Activated CD4-positive, alpha-beta T cell treated with anti-CD3 and anti-CD28 coated beads for 1 hour (primary cell): Measurements from ENCODE around the gene NUDT17.
A peak's percentile ranks its signal among the peaks of the same experiment; 100 is the strongest.

ENCODE experiments used
- DNase-seq: peaks from one replicate; pipeline ENCODE4 v3.0.0-alpha.2; 2020

The NUDT17 gene

DNA sequence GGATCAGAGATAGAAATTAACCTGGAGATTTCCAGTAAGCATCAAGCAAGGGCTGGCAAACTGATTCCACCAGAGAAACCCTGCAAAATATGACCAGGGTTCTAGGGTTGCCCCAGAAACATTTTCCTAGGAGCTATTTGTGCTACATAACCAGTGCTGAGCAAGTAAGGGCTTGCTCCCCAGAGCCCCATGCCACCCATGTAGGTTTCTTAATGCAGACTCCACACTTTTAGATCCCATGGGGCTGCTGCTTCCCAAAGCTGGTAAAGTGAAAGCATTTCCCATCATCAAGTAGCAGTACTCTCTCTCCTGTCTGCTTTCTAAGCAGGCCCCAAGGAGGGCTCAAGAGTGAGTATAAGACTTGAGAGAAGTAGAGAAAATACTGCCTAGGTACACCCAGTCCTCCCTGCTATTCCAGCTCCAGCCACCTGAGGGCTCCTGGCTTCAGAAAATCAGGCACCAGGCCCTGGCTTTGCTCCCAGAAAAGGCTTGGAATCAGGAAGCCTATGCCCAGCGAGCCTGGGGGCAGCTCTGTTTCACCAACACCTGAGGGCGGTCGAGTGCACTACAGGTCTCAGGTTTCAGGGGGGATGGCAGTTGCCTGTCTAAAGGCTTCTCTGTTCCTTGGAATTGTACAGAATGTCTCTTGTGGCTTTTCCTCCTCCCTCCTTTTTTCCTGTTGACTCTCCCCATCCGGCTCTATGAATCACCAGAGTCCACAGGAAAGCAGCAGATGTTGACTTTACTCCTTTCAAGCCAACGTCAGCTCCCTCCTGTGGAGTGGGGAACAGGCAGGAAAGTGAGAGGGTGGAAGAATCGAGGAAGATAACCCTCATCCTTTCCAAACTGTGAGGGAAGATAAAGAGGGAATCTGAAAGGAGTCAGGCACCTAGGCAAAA is 46.4 kb downstream of the NUDT17 start:
- DNase-seq: peak; percentile 26

DNA sequence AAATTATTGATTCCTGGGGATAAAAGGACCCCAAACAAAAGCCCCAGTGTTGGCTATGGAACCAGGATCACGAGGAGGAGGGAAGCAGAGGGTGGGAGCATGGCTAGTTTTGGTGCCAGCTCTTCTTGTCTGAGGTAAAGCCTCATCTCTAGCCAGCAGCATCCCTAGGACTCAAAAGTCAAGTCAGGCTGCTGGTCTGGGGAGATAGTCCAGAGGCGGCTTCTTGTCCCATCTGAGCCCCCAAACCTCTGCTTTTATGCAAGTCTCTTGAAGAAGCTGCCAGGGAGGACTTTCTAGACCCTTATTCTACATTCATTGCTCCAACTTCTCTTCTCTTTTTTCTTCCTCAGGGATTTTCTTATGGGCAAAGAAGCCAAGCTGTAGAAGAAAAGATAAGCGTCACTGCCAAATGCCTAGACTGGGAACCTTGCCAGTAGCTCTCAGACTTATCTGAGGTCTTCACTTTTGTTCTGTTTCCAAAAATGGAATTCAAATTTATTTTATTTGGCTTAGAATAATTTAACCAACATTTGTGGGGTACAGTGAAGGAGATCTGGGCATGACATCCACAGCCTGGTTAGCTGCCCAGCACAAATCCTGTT is 47.2 kb downstream of the NUDT17 start:
- DNase-seq: no peak

DNA sequence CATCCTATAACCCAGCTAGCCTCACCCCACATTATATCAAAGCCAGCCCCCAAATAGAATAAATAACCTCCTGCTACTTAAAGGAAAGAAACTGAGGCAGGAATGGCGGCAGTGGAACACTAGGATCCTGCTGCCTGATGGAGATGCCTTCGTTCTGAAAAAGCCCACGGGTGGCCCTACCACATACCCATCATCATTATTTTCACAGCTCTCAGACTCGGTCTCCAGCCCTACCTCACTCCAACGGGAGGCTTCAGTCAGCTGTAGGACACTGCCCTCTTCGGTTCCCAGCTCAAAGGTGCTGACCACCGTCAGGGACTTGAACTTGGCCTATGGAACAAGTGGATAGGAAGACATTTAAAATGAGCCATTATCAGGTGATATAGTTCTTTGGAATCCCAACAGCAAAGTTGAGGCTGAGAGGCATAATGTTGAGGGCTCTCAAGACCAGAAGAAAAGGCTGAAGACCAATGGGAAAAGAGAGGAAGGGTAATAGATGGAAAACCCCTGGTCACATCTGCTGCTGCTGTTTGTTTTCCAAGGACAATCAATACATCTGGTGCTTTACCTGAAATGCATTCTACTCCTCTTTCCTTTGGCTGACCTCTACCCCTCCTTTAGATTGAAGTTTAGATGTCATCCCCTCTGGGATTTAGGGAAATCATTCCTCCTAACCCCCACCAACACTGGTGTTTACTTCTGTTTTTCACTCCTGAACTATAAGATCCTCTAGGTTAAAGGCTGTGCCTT is 48.1 kb downstream of the NUDT17 start:
- DNase-seq: no peak

DNA sequence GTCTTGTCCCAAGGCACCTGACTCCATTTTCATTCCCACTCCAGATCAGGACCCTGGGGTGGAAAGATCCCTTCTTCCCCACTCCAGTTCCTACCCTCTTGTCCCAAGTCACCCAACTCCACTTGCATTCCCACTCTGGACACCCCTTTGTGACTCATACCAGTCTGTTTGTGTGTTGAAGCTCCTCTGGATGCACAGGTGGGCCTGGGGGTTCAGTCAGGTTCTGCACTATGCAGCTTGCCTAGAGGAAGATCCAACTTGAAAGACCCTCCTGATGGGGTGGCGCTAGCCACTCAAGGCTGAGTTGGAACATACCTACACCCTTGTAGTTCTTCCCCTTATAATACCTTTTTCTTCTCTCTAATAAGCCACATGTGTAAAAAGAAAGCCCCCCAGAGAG is 50.0 kb downstream of the NUDT17 start:
- DNase-seq: no peak

DNA sequence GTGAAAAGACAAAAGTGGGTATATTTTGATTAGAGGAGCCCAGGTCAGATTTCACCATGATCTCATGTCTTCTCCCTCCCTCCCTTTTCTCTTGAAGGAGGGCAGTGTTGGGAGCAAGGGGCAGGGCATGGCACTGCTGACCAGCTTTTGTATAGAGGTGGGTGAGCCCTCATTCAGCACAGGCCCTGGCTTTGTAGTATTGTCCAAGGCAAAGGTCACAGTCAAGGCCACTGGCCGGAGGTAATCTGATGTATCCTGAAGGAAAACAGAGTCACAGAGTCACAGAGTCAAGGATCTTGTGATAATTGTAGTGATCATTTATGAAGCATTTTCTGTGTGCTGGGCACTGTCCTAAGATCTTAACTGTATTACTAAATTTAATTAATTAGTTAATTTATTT is 52.5 kb downstream of the NUDT17 start:
- DNase-seq: no peak
